Hematopoietic multipotent progenitor cell treated with erythropoietin and hydrocortisone succinate and interleukin-3 and kit ligand, for 8 days (in vitro differentiated cells): ENCODE measurements around the gene SMS.

Experiments
- DNase-seq: peaks from one replicate; pipeline ENCODE4 v3.0.0-alpha.2; 2015

Gene SMS

GRCh38 chrX:22041907-22042530, 101.5 kb downstream of the SMS start:
- no peak for DNase-seq

- DNase-seq: no peak
Measured at GRCh38 chrX:22043872-22044271, 103.4 kb downstream of the SMS start.
